Smooth muscle cell (in vitro differentiated cells): ENCODE measurements around the gene RELA. TPM values are rescaled to one million over a fixed set of nuclear protein-coding genes. Genes with fewer than 3 reads are reported as not detected.

Source experiments
- DNase-seq: peaks from one replicate; lab custom pipeline; 2025; ENCODE audit not compliant: unreplicated experiment; lab: John Stamatoyannopoulos, UW
- H2AFZ ChIP-seq: fragments of 200-600 bp; sonication (generic); 2 replicates; pipeline ENCODE4 v1.6.0; 2016; ENCODE audit warnings: antibody characterized with exemption, low read depth, mild to moderate bottlenecking
- H3F3A ChIP-seq: fragments of 200-600 bp; sonication (generic); 2 replicates; pipeline ENCODE4 v1.6.0; 2017; ENCODE audit warnings: antibody characterized with exemption, low read depth
- H3K27ac ChIP-seq: fragments of 200-600 bp; sonication (generic); 2 replicates; pipeline ENCODE4 v1.5.1; 2016; ENCODE audit warnings: low read depth, mild to moderate bottlenecking
- H3K27me3 ChIP-seq: fragments of 200-600 bp; sonication (generic); 2 replicates; pipeline ENCODE4 v1.6.1; 2016; ENCODE audit warnings: low read depth, mild to moderate bottlenecking
- H3K36me3 ChIP-seq: fragments of 200-600 bp; sonication (generic); 2 replicates; pipeline ENCODE4 v1.5.1; 2016; ENCODE audit warnings: low read depth
- H3K4me1 ChIP-seq: fragments of 200-600 bp; sonication (generic); 2 replicates; pipeline ENCODE4 v1.5.1; 2016; ENCODE audit warnings: low read depth
- H3K4me2 ChIP-seq: fragments of 200-600 bp; sonication (generic); 2 replicates; pipeline ENCODE4 v1.6.0; 2016; ENCODE audit warnings: mild to moderate bottlenecking
- H3K4me3 ChIP-seq: fragments of 200-600 bp; sonication (generic); 2 replicates; pipeline ENCODE4 v1.5.1; 2016; ENCODE audit warnings: mild to moderate bottlenecking
- H3K79me2 ChIP-seq: fragments of 200-600 bp; sonication (generic); 2 replicates; pipeline ENCODE4 v1.6.0; 2016; ENCODE audit warnings: low read depth, mild to moderate bottlenecking
- H3K9ac ChIP-seq: fragments of 200-600 bp; sonication (generic); 2 replicates; pipeline ENCODE4 v1.6.0; 2016; ENCODE audit warnings: low read depth
- H3K9me3 ChIP-seq: fragments of 200-600 bp; sonication (generic); replicated peaks from 2 replicates; pipeline ENCODE4 v1.5.1; 2016; ENCODE audit warnings: low read depth
- H4K20me1 ChIP-seq: fragments of 200-600 bp; sonication (generic); 2 replicates; pipeline ENCODE4 v1.6.0; 2016; ENCODE audit warnings: low read depth
- CTCF ChIP-seq: fragments of 200-600 bp; sonication (generic); IDR thresholded peaks from 2 replicates; pipeline ENCODE4 v1.5.1; 2017; ENCODE audit warnings: borderline replicate concordance, mild to moderate bottlenecking, antibody characterized with exemption; ENCODE audit not compliant: insufficient read depth, poor library complexity, severe bottlenecking
- WGBS: methylation state at CpG from one replicate; pipeline ENCODE4 v1.1.7; 2016; ENCODE audit warnings: low lambda C conversion rate; 5-methylcytosine and 5-hydroxymethylcytosine counted together
- polyA plus RNA-seq: library from polyadenylated mRNA; unstranded; fragments of >200 nt; fragmentation: Nextera tagmentation; extraction: Ambion mirVana; gene quantifications from 2 replicates; pipeline ENCODE4 v1.2.1, GENCODE V29; 2016
- total RNA-seq: library from RNA; depleted of rRNA; stranded (reverse); fragments of >200 nt; gene quantifications from 2 replicates; pipeline ENCODE4 v1.2.3, GENCODE V29; 2014

Gene RELA
- total and polyA plus RNA-seq, 2 experiments from 2014 or later, result 41.7 to 82.8 TPM

GRCh38 chr11:65698205-65698604 lies 35.5 kb upstream of the RELA start:
- no peak for TF ChIP-seq CTCF
- Histone ChIP-seq H3K27me3 (peaks cover 3% of the 10 kb centered on the region), H3K4me1 (no peaks in the 10 kb centered on the region), H3F3A (no peaks in the 10 kb centered on the region), H4K20me1 (no peaks in the 10 kb centered on the region), H3K4me3 (no peak overlapping the region), H3K36me3 (no peaks in the 10 kb centered on the region), H3K27ac (no peak overlapping the region), H3K79me2 (no peaks in the 10 kb centered on the region), H3K4me2 (no peak overlapping the region), H3K9ac (no peak overlapping the region), H3K9me3 (no peaks in the 10 kb centered on the region), H2AFZ (no peak overlapping the region)
- WGBS, result 73% methylated on average over 8 of the region's 8 CpGs
- DNase-seq, result no peak

GRCh38 chr11:65696802-65697552 lies 34.3 kb upstream of the RELA start:
- Histone ChIP-seq H3K4me2 (no peak overlapping the region), H4K20me1 (no peaks in the 10 kb centered on the region), H3K9ac (no peak overlapping the region), H3K36me3 (no peaks in the 10 kb centered on the region), H3K27ac (no peak overlapping the region), H3F3A (no peaks in the 10 kb centered on the region), H3K4me1 (no peaks in the 10 kb centered on the region), H3K79me2 (no peaks in the 10 kb centered on the region), H3K9me3 (no peaks in the 10 kb centered on the region), H3K27me3 (peaks cover 3% of the 10 kb centered on the region), H3K4me3 (no peak overlapping the region), H2AFZ (no peak overlapping the region)
- WGBS, result 89% methylated on average over 5 of the region's 5 CpGs
- DNase-seq, result no peak
- no peak for TF ChIP-seq CTCF

GRCh38 chr11:65695459-65696241 lies 32.9 kb upstream of the RELA start:
- Histone ChIP-seq H3K9ac (no peak overlapping the region), H3K4me2 (no peak overlapping the region), H4K20me1 (no peaks in the 10 kb centered on the region), H3F3A (no peaks in the 10 kb centered on the region), H3K27ac (no peak overlapping the region), H3K4me3 (no peak overlapping the region), H2AFZ (no peak overlapping the region), H3K36me3 (no peaks in the 10 kb centered on the region), H3K79me2 (no peaks in the 10 kb centered on the region), H3K27me3 (peaks cover 2% of the 10 kb centered on the region), H3K4me1 (no peaks in the 10 kb centered on the region), H3K9me3 (no peaks in the 10 kb centered on the region)
- WGBS, result 92% methylated on average over 12 of the region's 12 CpGs
- TF ChIP-seq CTCF, result no peak
- no peak for DNase-seq
